ENCODE measurements around the gene KRT20. TPM values are rescaled to one million over a fixed set of nuclear protein-coding genes. Genes with fewer than 3 reads are reported as not detected.

KRT20 gene
- total and polyA plus RNA-seq, 2 of the 13 experiments (the other 11 are each of a cell fraction or from before 2014, with no cell fraction given) = 0.13 to 0.20 TPM

DNA sequence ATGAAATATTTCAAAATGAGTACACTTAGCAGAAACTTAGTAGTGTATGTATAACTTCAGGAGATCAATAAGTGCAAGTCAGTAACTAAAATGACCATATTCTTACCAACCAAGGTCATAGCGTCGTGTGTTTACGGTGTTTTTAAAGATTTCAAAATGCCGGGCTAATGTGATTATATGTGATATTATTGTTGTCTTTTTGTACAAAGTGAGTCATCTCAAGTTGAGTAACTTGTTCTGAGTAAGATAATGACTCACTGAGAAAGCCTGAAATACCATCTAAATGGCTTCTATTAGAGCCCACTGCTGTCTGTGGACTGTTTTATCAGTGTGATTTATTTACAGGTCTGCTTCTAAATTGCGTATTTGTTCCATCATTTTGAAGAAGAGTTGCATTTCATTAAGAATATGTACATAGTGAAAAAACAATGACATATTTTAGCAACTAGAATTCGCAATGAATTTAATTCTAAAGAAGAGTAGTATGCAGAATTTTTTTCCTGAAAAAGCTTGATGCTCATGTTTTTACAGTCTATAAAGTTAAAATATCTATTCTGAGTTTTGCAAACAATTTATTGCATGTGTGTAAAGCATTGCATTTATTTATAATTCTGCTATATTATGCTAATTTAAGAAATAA, 30.7 kb downstream of the KRT20 start (continued):
- TF ChIP-seq, protein P1, sequence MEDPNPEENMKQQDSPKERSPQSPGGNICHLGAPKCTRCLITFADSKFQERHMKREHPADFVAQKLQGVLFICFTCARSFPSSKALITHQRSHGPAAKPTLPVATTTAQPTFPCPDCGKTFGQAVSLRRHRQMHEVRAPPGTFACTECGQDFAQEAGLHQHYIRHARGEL (CRISPR knock-in tag; IDR thresholded peaks at IDR 0.05) = no peak
- TF ChIP-seq, protein P2, sequence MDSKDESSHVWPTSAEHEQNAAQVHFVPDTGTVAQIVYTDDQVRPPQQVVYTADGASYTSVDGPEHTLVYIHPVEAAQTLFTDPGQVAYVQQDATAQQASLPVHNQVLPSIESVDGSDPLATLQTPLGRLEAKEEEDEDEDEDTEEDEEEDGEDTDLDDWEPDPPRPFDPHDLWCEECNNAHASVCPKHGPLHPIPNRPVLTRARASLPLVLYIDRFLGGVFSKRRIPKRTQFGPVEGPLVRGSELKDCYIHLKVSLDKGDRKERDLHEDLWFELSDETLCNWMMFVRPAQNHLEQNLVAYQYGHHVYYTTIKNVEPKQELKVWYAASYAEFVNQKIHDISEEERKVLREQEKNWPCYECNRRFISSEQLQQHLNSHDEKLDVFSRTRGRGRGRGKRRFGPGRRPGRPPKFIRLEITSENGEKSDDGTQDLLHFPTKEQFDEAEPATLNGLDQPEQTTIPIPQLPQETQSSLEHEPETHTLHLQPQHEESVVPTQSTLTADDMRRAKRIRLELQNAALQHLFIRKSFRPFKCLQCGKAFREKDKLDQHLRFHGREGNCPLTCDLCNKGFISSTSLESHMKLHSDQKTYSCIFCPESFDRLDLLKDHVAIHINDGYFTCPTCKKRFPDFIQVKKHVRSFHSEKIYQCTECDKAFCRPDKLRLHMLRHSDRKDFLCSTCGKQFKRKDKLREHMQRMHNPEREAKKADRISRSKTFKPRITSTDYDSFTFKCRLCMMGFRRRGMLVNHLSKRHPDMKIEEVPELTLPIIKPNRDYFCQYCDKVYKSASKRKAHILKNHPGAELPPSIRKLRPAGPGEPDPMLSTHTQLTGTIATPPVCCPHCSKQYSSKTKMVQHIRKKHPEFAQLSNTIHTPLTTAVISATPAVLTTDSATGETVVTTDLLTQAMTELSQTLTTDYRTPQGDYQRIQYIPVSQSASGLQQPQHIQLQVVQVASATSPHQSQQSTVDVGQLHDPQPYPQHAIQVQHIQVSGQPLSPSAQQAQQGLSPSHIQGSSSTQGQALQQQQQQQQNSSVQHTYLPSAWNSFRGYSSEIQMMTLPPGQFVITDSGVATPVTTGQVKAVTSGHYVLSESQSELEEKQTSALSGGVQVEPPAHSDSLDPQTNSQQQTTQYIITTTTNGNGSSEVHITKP (CRISPR knock-in tag; IDR thresholded peaks at IDR 0.05; ENCODE audit: low read depth) = no peak
- TF ChIP-seq ZNF709 (CRISPR knock-in tag; IDR thresholded peaks at IDR 0.05) (no peak), CEBPB (IDR thresholded peaks at IDR 0.05; ENCODE audit: borderline replicate concordance, low read depth, low read length) (peak; percentile 68; the same call in 1 of the 2 replicates), ZNF549 (CRISPR knock-in tag; IDR thresholded peaks at IDR 0.05) (no peak), CAMTA2 (CRISPR knock-in tag; IDR thresholded peaks at IDR 0.05; ENCODE audit: borderline replicate concordance) (no peak), MXD4 (CRISPR knock-in tag; IDR thresholded peaks at IDR 0.05) (no peak), ZNF501 (CRISPR knock-in tag; IDR thresholded peaks at IDR 0.05) (no peak), ZNF784 (CRISPR knock-in tag; IDR thresholded peaks at IDR 0.05; ENCODE audit: borderline replicate concordance) (no peak), ZNF496 (CRISPR knock-in tag; IDR thresholded peaks at IDR 0.05; ENCODE audit: insufficient replicate concordance) (no peak), ZMYM3 (CRISPR knock-in tag; IDR thresholded peaks at IDR 0.05) (no peak), TEAD2 (CRISPR knock-in tag; IDR thresholded peaks at IDR 0.05) (no peak), DR1 (CRISPR knock-in tag; IDR thresholded peaks at IDR 0.05) (no peak), PPARG (CRISPR knock-in tag; conservative IDR thresholded peaks at IDR 0.05) (no peak), MAFG (CRISPR knock-in tag; IDR thresholded peaks at IDR 0.05) (no peak), SNRNP70 (IDR thresholded peaks at IDR 0.05; ENCODE audit: low read depth, low read length) (no peak), ATF7 (IDR thresholded peaks at IDR 0.05) (no peak), ATF7 (CRISPR knock-in tag; IDR thresholded peaks at IDR 0.05) (no peak), ZC3H13 (CRISPR knock-in tag; IDR thresholded peaks at IDR 0.05) (no peak), HDAC2 (CRISPR knock-in tag; IDR thresholded peaks at IDR 0.05) (no peak), CEBPG (CRISPR knock-in tag; IDR thresholded peaks at IDR 0.05) (peak; percentile 21; the same call in 1 of the 2 replicates)
- TF ChIP-seq, protein P3, sequence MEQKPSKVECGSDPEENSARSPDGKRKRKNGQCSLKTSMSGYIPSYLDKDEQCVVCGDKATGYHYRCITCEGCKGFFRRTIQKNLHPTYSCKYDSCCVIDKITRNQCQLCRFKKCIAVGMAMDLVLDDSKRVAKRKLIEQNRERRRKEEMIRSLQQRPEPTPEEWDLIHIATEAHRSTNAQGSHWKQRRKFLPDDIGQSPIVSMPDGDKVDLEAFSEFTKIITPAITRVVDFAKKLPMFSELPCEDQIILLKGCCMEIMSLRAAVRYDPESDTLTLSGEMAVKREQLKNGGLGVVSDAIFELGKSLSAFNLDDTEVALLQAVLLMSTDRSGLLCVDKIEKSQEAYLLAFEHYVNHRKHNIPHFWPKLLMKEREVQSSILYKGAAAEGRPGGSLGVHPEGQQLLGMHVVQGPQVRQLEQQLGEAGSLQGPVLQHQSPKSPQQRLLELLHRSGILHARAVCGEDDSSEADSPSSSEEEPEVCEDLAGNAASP (CRISPR knock-in tag; IDR thresholded peaks at IDR 0.05; ENCODE audit: borderline replicate concordance) = no peak

Measured in HepG2 (cell line).